Measurements from ENCODE around the gene OXER1.

The OXER1 gene

GRCh38 chr2:42793334-42794270 is 29.7 kb upstream of the OXER1 start:
- no peak for DNase-seq

DNA sequence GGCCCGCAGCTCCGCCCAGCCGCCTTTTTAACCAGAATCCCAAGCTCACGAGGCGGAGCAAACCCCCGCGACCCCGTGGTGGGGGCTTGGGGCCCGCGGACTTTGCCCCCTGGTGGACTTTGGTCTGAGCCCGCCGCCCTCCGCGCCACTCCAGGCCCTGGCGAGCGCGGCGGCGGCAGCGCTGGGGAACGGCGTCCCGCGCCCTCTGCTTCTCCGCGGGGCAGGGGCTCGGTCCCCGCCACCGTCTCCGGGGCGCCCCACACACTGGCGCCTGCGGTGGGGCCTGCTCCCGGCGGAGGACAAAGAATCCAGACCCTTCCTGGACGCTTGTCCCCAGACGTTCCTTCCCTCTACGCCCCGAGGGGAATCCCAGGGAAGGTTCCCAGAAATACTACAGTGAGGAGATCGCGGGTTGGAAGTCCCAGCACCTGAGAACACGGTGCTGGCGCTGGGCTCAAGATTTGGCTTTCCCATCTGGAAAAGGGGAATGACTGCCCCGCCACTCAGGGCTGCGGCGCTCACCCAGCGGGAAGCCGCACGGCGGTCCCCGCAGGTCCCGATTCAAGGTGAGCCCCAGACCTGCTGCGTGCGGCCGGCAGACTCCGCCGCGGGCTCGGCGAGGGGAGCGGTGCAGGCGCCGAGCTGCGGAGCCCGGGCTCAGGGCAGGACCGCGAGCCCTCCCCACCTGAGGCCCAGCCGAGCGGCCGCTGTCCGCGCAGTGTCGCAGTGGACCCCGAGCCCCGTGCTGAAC is 28.8 kb upstream of the OXER1 start, which contains the start of gene HAAO:
Gene HAAO (minus strand): TSS at position 1 of the 751 bp plus-strand sequence. CDS start 47 bp downstream, outside the sequence.
- no peak for DNase-seq

GRCh38 chr2:42792087-42792582 is 28.2 kb upstream of the OXER1 start:
- no peak for DNase-seq

- DNase-seq = no peak
Observed at GRCh38 chr2:42791606-42792005, 27.7 kb upstream of the OXER1 start.

GRCh38 chr2:42789751-42790150 is 25.8 kb upstream of the OXER1 start:
- DNase-seq = no peak

DNA sequence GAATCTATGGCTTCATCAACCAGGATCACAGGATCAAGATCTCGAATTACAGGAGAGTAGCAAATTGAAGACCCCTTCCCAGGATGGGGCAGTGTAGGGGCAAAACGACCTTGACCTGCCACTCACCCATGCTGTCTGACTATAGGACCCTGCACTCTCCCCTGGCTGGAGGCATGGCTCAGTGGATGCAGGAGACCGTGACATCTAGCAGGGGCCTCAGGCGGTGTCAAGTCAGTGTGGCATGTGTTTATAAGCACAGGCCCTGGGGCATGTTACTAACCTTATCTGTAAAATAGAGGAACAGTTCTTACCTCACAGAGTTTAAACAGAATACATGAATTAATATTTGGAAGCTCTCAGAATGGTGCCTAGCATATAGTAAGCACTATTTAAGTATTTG is 24.9 kb upstream of the OXER1 start:
- DNase-seq = no peak

DNA sequence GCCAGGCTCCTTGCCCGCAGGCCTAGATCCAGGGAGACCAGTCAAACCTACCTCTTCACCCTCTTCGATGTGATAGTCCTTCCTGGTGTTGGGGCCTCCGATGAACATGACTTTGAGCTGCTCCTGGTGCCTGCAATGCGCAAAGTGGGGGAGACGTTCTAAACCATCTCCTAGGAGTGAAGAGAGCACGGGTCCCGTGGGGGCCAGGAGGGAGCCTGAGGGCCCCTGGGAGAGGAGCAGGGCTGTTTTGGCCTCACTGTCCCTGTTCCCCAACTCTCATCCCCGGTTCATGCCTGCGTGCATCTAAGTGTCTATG is 24.5 kb upstream of the OXER1 start:
- DNase-seq = no peak

DNA sequence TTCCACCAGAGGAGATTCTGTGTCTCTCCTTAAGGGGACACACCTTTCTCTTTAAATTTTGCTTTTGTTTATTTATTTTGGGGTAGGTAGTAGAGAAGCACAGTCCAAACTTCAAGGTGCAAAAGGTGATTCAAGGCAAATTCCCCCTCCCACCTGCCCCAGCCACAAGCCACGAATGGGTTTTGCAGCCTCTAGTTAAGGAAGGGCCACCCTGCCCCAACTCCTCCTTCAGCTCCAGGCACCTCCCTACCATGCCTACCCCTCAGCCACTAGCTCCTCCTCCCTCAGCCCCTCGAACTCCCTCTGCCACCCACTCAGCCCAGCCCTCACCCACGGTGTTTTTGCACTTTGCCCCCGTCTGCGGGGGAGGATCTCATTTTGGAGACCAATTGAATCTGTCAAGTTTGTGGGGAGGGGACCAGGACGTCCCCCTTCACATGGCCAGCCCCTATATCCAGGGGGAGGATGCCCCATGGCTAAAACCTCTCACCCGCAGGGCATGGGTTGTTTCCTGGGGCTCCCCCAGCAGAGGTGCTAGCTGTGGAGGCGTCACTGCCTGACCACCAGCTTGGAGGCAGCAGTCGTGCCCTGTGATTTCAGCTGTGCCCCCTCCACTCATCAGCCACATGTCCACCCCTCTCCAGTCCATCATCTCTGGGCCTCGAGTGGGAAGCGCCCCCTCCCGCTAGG is 24.0 kb upstream of the OXER1 start:
- DNase-seq = no peak

- no peak for DNase-seq
Observed at GRCh38 chr2:42787424-42787787, 23.5 kb upstream of the OXER1 start.

- no peak for DNase-seq
Observed at GRCh38 chr2:42786561-42787345, 22.8 kb upstream of the OXER1 start.

DNA sequence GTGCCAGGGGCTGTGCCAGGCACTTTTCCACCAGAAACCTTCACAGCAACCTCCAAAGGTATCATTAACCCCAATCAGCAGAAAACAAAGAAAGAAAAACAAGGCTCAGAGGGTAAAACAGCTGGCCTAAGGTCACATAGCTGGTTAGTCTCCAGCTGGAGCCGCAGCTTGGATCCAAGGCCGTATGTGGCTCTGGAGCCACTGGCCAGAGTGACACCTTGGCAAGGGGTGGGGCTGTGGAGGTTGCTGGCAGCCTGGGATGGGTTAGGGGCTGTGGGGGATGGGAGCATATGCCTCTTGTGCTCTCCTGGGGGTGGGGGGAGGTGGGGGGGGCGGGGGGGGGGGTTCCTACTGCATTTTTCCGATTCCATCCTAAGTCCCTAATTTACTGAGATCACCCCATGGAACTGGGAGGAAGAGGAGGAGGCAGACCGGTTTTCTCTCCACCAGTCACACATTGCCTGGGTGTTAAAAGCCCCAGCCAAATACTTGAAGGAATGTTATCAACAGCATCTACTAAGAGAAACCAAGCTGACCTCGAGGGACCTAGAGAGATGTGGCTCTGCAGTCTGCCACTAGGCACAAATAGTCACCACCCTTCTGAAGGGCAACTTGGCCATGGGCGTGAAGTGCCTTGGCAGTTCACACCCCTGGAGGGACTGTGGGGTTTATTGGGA is 20.4 kb upstream of the OXER1 start:
- no peak for DNase-seq

DNA sequence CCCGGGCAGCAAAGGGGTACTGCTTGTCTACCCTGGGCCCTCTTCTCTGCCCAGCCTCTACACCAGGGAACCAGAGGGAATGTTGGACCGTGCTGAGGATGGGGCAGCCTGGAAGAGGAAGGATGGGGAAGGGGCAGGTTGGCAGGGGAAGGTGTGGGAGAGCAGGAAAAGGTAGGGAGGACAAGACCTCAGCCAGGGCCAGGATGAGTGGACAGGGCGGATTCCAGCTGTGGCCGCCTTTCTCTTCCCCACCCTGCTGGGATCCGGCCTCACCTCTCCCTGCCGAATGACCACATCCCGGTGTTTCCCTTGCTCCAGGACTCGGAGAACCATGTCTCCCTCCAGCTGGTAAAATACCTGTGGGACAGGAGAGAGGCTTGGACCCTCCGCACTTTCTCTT is 19.6 kb upstream of the OXER1 start:
- DNase-seq = no peak

DNA sequence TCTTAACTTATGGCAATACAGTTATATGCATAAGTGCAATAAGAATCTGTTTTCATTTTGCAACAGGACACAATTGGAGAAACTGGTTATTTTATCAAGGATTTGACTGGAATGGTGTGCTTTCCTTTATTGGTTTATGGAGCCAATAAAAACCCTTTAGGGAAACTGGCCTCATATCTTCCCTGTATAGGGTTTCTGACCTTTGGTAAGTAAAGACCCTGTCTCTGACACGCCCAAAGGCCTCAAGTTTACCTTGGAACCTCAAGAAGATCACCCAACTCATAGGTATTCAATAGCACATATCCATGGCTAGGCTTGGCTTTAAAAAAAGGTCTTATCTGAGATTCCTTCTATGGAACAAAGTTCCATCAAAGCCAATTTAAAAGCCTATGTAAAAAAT is 17.2 kb upstream of the OXER1 start:
- no peak for DNase-seq

GRCh38 chr2:42777883-42778805 is 14.2 kb upstream of the OXER1 start:
- DNase-seq = no peak

- no peak for DNase-seq
Observed at GRCh38 chr2:42775810-42776209, 11.9 kb upstream of the OXER1 start.

GRCh38 chr2:42775186-42775585 is 11.3 kb upstream of the OXER1 start:
- no peak for DNase-seq

DNA sequence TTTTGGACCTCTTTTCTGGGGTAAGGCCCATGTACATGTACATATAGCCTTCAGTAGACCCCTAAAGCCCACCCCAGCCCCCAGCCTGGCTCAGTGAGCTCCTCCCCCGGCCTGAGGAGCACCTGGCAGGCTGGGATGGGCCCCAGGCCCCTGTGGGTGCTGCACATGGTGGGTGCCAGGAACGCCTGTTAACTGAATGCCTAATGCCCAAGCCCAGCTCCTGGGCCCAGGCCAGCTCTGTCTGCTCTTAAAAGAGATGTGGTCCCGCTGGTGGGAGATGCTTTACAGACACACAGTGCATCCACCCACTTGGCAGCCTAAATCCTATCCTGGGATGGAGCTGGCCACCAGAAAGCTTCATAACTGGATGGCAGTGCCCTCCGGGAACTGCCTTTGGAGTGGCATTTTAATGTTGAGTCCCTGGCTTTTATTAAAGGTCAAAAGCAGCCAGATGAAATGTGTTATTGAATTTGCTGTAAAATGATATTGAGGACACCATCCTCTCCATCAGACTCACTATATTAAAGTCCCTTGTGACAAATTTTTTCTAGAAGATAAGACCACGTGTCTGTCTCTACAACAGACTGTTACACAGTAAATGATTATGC is 7.7 kb upstream of the OXER1 start:
- DNase-seq = no peak

- DNase-seq = peak; percentile 57 to 66
Observed at GRCh38 chr2:42770288-42771131, 6.6 kb upstream of the OXER1 start.

DNA sequence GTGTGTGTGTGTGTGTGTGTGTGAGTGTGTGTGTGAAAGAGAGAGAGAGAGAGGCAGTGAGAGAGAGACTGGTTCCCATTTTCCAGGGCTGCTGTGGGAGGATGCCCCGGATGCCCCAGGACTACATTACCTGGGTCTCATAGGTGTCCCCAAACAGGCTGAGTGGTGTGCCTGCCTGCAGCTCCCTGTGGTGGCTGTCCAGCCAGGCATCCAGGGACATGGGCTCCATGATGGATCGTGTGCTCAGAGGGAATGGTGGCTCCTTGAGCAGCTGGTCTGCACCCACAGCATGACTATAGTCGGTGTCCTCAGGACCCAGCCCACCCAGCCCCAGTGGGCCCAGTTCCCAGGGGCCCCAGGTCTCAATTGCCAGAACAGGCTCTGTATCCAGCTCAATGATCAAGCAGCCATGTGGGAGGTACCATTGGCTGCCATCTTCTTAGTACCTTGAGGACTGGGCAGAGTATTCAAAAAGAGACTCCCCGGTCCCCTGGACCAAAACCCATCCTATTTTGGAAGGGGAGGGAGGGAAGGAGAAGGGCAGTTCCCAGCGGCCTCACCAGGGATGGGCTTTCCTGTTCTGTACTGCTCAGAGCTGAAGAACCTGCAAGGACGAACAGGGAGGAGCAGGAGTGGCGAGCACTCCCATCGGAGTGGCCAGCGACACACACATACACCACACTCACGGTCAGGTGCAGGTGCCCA is 5.8 kb upstream of the OXER1 start:
- no peak for DNase-seq

All from SHP77 (cell line).